Memory B cell (primary cell): ENCODE data around the gene TRAPPC11.
"Not testable (repeated sequence)": the region's sequence is repeated elsewhere in the genome, so short reads cannot be mapped to it uniquely, and the experiment has no call there.

Experiments
- ATAC-seq: fragments of 150-1000 bp; cut with Tn5 transposase; 2 replicates; pipeline ENCODE4 v1.10.0; 2021; ENCODE audit warnings: low read depth, mild to moderate bottlenecking, moderate library complexity
- DNase-seq, 2 donors: peaks; one replicate each; pipeline ENCODE4 v3.0.0; 2022; ENCODE audit warnings: low spot score in 2 of 2
- H3K27ac Mint-ChIP-seq: one replicate; pipeline ENCODE4 v1.8.0; 2022; ENCODE audit warnings: mild to moderate bottlenecking, moderate library complexity, mixed read lengths
- H3K27me3 Mint-ChIP-seq: one replicate; pipeline ENCODE4 v1.8.0; 2022; ENCODE audit warnings: mixed read lengths
- H3K36me3 Mint-ChIP-seq: one replicate; pipeline ENCODE4 v1.8.0; 2022; ENCODE audit warnings: mild to moderate bottlenecking, mixed read lengths
- H3K4me1 Mint-ChIP-seq: one replicate; pipeline ENCODE4 v1.8.0; 2022; ENCODE audit warnings: mixed read lengths
- H3K4me3 Mint-ChIP-seq: one replicate; pipeline ENCODE4 v1.8.0; 2022; ENCODE audit warnings: mild to moderate bottlenecking, moderate library complexity, mixed read lengths
- H3K9me3 Mint-ChIP-seq: one replicate; pipeline ENCODE4 v1.8.0; 2022; ENCODE audit warnings: mixed read lengths

The TRAPPC11 gene

DNA sequence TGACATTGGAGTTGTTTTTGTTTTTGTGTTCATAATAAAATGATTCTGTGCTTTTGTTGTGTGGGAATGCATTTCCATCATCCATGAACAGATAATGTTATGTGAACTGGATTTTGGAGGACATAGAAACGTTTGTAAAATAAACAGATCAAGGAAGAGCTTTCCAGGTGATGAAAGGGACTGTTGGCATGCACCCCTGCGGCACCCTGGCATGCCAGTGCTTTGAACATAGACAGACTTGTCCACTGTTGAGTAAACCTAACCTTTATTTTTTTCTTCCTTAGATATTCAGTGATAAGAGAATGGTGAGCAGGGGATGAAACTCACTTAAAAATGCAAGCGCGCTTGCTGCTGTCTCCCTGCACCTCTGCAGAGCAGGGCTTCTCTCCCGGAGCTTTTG lies 59.8 kb downstream of the TRAPPC11 start:
- Mint-ChIP-seq H3K9me3 (peaks cover 8% of the 10 kb centered on the region), H3K27me3 (peaks cover 2% of the 10 kb centered on the region), H3K36me3 (peaks cover under 1% of the 10 kb centered on the region), H3K4me3 (no peak overlapping the region), H3K27ac (no peak overlapping the region), H3K4me1 (peaks cover 7% of the 10 kb centered on the region)
- ATAC-seq (no peak), DNase-seq (no peak)

DNA sequence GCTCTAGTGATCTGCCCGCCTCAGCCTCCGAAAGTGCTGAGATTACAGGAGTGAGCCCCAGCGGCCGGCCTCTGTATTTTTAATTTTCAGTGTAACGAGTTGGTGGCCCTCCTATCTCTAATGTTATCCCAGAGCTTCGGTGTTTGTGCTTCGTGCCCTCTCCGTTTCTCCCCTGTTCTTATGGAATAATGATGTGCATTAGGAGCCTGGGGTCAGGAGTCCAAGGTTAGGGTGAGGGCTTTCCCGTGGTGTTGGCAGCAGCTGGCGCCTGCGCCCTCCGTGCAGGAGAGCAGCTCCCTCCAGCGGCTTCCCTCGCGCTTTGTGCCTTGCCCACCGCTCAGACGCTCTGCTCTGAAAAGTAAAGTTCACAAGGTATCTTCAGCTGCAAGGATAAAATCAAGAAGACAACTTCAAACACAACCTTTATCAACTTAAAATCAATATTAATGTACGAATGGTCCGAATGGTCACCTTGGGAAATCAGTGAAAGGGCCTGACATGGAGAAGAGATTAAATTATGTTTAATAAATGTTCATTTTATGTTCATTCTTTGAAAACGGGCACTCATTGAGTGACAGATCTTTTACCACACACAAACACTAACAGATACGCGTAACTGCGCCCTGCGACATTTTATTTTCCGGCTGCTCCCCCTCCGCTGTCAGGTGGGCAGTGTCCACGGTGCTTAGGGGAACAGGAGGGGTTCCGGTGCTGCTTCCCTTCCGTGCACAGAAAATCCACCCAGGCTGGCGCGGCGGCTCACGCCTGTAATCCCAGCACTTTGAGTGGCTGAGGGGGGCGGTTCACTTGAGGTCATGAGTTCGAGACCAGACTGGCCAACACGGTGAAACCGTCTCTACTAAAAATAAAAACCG lies 62.4 kb downstream of the TRAPPC11 start:
- H3K27me3 Mint-ChIP-seq: peaks cover 6% of the 10 kb centered on the region
- peaks cover 7% of the 10 kb centered on the region for H3K4me1 Mint-ChIP-seq
- H3K27ac Mint-ChIP-seq: no peak overlapping the region
- H3K9me3 Mint-ChIP-seq: peaks cover 8% of the 10 kb centered on the region
- no peak for DNase-seq
- no peaks in the 10 kb centered on the region for H3K36me3 Mint-ChIP-seq
- no peak for ATAC-seq
- peak overlapping the region; percentile 59 for H3K4me3 Mint-ChIP-seq

DNA sequence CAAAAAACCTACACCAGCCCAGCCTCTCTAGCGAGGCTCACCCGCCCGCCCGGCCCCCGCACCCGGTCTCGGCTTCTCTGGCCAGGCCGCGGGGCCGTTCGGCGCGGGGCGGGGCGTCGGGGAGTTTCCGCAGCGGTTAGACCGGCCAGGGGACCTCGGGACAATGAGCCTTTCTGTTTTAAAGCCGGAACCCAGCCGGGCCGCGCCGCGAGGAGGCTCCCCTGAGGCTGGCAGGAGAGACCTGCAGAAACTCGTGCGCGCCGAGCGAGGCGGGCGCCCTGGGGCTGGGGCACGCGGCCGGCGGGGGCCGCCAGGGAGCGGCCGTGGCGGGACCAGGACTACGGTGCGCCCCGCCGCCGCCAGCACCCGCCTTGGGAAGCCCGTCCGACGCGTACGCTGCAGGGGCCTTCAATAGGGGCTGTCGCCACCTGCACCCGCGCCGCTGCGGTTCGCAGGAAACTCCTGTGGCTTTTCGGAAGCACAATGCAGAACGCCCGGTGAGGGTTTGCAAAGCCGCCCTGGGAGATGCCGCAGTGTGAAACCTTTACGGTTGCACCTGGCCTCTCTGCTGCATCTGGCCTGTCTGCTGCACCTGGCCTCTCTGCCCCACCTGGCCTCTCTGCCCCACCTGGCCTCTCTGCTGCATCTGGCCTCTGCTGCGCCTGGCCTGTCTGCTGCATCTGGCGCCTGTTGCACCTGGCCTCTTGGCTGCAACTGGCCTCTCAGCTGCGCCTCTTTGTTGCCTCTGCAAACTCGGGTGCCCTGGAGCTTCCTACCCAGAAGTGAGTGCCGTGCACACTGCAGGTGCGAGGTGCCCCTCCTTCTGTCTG lies 63.9 kb downstream of the TRAPPC11 start:
- H3K27ac Mint-ChIP-seq: peak overlapping the region; percentile 95

DNA sequence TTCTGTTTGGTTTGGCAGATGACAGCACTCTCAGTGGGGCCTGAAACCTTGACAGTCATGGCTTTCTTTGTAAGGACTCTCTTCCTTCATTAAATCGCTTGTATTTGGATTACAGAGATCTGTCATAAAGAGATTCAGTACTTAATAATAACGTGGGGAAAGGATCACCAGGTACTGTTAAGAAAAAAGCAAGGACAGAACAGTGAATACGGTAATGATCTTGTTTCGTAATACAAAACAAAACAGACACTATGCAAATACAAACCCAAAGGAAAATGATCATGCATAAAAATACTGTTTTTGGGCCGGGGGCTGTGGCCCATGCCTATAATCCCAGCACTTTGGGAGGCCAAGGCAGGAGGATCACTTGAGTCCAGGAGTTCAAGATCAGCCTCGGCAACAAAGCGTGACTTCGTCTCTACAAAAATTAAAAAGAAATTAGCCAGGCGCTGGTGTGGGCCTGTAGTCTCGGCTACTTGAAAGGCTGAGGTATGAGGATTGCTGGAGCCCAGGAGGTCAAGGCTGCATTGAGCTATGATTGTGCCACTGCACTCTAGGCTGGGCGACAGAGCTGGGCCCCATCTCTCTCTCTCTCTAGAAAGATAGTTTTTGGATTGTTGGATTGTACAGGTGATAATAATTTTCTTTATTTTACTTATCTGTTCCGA lies 64.6 kb downstream of the TRAPPC11 start:
- H3K4me3 Mint-ChIP-seq: peak overlapping the region; percentile 85
- H3K9me3 Mint-ChIP-seq: peaks cover 8% of the 10 kb centered on the region
- H3K36me3 Mint-ChIP-seq: no peaks in the 10 kb centered on the region
- H3K27me3 Mint-ChIP-seq: peaks cover 10% of the 10 kb centered on the region
- no peak for DNase-seq
- H3K27ac Mint-ChIP-seq: peak overlapping the region; percentile 95
- ATAC-seq: no peak
- peaks cover 7% of the 10 kb centered on the region for H3K4me1 Mint-ChIP-seq

More for the DNA sequence above, 63.9 kb downstream of the TRAPPC11 start:
- DNase-seq: peak; percentile 58 to 64
- H3K4me3 Mint-ChIP-seq: peak overlapping the region; percentile 85
- ATAC-seq: peak; percentile 82
- peaks cover 8% of the 10 kb centered on the region for H3K9me3 Mint-ChIP-seq
- H3K36me3 Mint-ChIP-seq: no peaks in the 10 kb centered on the region
- peaks cover 7% of the 10 kb centered on the region for H3K4me1 Mint-ChIP-seq
- peaks cover 8% of the 10 kb centered on the region for H3K27me3 Mint-ChIP-seq

DNA sequence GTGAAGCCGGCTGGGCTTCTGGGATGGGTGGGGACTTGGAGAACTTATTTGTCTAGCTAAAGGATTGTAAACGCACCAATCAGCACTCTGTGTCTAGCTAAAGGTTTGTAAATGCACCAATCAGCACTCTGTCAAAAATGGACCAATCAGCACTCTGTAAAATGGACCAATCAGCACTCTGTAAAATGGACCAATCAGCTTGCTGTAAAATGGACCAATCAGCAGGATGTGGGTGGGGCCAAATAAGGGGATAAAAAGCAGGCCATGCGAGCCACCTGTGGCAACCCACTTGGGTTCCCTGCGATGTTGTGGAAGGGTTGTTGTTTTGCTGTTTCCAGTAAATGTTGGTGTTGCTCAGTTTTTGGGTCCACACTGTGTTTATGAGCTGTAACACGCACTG lies 66.5 kb downstream of the TRAPPC11 start:
- H3K27ac Mint-ChIP-seq, H3K4me3 Mint-ChIP-seq, DNase-seq, ATAC-seq, H3K36me3 Mint-ChIP-seq, H3K4me1 Mint-ChIP-seq, H3K9me3 Mint-ChIP-seq: not testable (repeated sequence)
- H3K27me3 Mint-ChIP-seq: peaks cover 14% of the 10 kb centered on the region

DNA sequence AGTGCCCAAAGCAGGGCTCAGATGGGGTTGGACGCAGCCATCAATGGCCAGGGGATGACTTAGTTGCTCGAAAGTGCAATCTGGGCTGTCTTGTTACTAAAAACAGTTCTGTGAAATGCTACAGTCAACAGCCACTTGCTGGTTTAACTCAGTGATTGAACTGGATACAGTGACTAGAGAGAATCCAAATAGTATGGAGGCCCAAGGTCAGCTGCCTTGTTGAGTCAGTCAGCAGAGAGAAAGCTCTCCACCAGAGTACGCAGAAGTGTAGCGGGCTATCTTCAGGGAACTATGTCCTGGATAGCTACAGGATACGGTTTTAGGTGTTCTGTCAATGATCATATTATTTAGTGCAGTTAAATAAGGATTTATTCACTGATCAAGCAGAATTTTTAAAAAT lies 68.4 kb downstream of the TRAPPC11 start:
- Mint-ChIP-seq H3K36me3 (no peaks in the 10 kb centered on the region), H3K27me3 (peaks cover 12% of the 10 kb centered on the region), H3K4me3 (no peak overlapping the region), H3K4me1 (peaks cover 5% of the 10 kb centered on the region), H3K27ac (no peak overlapping the region), H3K9me3 (no peaks in the 10 kb centered on the region)
- no peak for ATAC-seq
- DNase-seq: no peak

DNA sequence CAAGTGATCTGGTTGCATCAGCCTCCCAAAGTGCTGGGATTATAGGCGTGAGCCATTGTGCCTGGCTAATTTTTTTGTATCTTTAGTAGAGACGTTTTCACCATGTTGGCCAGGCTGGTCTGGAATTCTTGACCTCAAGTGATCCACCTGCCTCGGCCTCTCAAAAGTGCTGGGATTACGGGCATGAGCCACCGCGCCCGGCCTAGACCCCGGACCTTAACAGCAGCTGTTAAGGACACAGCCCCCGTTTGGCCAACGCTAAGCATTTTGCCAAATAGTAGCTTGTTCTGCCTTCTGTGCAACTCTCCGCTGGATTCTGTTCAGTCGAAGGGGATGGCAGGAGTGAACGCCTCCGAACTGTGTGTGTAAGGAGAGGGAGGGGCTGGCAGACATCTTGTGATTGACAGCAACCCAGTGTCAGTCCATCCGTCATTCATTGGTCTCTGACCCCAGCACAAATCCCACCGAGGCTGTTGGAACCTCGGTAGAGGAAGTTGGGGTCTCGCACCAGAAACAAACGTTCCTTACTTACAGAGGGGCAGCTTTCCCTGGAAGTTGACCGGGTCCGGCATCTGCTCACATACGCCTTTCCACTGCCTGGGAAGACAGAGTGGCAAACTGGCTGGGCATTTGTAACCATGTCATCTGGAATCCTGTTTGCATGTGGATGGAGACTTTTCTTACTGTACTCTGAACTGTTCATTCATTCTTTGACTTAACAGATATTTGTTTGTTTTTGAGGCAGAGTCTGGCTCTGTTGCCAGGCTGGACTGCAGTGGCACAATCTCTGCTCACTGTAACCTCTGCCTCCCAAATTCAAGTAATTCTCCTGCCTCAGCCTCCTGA lies 69.4 kb downstream of the TRAPPC11 start:
- Mint-ChIP-seq H3K36me3 (no peaks in the 10 kb centered on the region), H3K4me3 (no peak overlapping the region), H3K27me3 (peaks cover 12% of the 10 kb centered on the region), H3K4me1 (peaks cover 2% of the 10 kb centered on the region), H3K9me3 (no peaks in the 10 kb centered on the region), H3K27ac (no peak overlapping the region)
- no peak for DNase-seq
- no peak for ATAC-seq

DNA sequence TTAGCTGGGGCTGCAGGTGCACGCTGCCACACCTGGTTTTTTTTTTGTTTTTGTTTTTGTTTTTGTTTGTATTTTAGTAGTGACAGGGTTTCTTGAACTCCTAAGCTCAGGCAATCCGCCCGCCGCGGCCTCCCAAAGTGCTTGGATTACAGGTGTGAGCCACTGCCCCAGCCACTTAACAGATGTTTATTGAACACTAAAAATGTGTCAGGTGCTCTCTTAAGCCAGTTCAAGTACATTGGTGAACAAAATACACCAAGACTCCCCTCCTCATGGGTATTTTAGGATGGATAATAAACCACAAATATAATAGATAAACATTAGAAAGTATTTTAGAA lies 69.9 kb downstream of the TRAPPC11 start:
- no peaks in the 10 kb centered on the region for H3K36me3 Mint-ChIP-seq
- peaks cover 15% of the 10 kb centered on the region for H3K27me3 Mint-ChIP-seq
- ATAC-seq (no peak), DNase-seq (no peak)
- no peak overlapping the region for H3K4me3 Mint-ChIP-seq
- H3K27ac Mint-ChIP-seq: no peak overlapping the region
- no peaks in the 10 kb centered on the region for H3K4me1 Mint-ChIP-seq
- no peaks in the 10 kb centered on the region for H3K9me3 Mint-ChIP-seq

DNA sequence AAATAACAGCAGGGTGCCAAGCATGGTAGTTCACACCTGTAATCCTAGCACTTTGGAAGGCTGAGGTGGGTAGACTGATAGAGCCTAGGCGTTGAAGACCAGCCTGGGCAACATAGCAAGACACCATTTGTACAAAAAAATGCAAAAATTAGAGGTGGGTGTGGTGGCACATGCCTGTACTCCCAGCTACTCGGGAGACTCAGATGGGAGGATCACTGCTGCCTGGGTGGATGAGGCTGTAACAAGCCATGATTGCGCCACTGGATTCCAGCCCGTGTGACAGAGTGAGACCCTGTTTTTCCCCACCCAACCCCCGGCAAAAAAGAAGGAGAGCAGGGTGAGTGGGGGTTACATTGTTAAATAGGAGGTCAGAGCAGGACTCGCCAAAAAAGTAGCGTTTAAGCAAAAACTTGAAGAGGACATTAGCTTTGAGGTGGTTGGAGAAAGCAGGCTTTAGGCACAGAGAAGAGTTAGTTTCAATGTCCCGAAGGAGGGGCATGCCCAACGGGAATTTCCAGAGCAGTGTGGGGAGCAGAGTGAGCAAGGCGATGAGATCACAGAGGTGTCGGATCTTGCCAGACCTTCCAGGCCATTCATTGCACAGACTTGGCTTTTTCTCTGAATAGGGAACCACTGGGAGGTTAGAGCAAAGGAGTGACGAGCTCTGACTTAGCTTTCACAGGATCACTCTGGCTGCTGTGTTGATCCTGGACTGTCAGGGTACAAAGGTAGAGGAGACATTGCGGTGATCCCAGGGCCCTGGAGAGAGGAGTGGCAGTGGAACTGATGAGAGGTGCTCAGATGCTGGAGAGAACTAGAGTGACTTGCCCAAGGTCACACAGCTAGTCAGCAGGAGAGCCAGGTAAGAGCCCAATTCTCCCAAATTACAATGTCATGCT lies 70.6 kb downstream of the TRAPPC11 start:
- Mint-ChIP-seq H3K9me3 (no peaks in the 10 kb centered on the region), H3K4me3 (no peak overlapping the region), H3K4me1 (no peaks in the 10 kb centered on the region), H3K36me3 (no peaks in the 10 kb centered on the region), H3K27me3 (peaks cover 15% of the 10 kb centered on the region), H3K27ac (no peak overlapping the region)
- DNase-seq (no peak), ATAC-seq (no peak)

DNA sequence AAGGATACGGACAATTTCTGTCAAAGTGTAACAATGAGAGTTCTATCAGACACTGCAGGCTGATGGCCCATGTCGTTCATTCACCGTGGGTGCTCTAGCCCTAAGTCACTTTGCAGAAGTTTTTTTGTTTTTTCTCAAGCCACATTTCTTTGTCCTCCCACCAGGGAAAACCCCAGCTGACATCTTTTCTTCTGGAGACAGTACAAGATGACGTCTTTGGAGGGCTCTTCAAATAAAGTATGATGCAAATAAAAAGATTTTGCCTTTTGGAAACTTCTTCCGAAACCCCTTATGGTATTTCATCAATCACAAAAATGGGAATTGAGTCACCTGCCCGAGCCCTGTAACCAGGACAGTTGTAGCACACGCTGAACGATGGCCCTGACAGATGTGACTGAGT lies 73.2 kb downstream of the TRAPPC11 start:
- Mint-ChIP-seq H3K27ac (no peak overlapping the region), H3K9me3 (no peaks in the 10 kb centered on the region), H3K4me1 (no peaks in the 10 kb centered on the region), H3K36me3 (no peaks in the 10 kb centered on the region), H3K4me3 (no peak overlapping the region), H3K27me3 (peaks cover 11% of the 10 kb centered on the region)
- no peak for ATAC-seq
- no peak for DNase-seq

DNA sequence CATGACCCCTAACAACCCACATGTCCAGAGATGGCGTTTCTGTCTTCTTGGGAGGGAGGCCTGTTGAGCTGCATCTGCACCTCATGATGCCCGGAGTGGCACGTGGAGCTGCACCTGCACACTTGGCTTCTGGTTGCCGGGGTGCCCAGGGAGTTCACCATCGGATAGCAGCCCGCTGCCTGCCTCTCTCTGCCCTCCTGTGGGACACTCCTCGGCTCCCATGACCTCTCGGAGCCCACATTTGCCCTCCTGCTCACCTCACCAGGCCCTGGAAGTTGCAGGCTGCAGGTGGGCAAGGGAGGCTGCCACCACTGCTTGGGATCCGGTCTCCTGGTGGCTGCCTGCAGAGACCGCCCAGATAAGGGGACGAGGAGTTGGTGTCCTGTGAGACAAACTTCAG lies 74.1 kb downstream of the TRAPPC11 start:
- Mint-ChIP-seq H3K4me1 (no peaks in the 10 kb centered on the region), H3K27ac (no peak overlapping the region), H3K9me3 (no peaks in the 10 kb centered on the region), H3K4me3 (no peak overlapping the region), H3K36me3 (no peaks in the 10 kb centered on the region), H3K27me3 (peaks cover 7% of the 10 kb centered on the region)
- DNase-seq: no peak
- no peak for ATAC-seq

DNA sequence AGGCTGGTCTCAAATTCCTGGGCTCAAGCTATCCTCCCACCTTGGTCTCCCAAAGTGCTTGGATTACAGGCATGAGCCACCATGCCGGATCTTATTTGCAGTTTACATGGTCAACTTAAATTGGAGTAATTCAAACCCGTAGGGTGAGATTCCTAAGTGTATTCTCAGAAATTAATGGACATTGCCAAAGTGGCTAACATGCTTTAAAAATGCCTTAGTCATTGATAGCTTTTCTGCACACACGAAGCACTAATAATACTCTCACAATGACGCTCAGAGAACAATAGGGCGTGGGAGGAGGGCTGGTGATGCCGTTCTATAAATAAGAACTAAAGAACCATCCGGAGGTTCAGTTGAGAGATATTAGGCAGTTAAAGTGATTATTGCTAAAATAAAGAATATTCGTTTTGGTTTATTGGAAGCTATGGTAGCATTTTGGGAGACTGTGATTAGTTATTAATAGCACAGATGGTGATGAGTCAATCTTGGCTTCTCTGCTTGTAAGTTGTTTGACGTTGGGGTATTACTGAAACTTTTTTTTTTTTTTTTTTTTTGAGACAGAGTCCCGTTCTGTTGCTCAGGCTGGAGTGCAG lies 79.1 kb downstream of the TRAPPC11 start:
- H3K4me3 Mint-ChIP-seq: no peak overlapping the region
- H3K4me1 Mint-ChIP-seq: no peaks in the 10 kb centered on the region
- ATAC-seq: no peak
- peaks cover 3% of the 10 kb centered on the region for H3K27me3 Mint-ChIP-seq
- no peak overlapping the region for H3K27ac Mint-ChIP-seq
- no peak for DNase-seq
- no peaks in the 10 kb centered on the region for H3K36me3 Mint-ChIP-seq
- H3K9me3 Mint-ChIP-seq: no peaks in the 10 kb centered on the region
